Activated naive CD4-positive, alpha-beta T cell treated with anti-CD3 and anti-CD28 coated beads for 36 hours (primary cell): ENCODE data around the gene CDX2. TPM values are rescaled to one million over a fixed set of nuclear protein-coding genes. Genes with fewer than 3 reads are reported as not detected.
"Not testable (repeated sequence)": the region's sequence is repeated elsewhere in the genome, so short reads cannot be mapped to it uniquely, and the experiment has no call there.

Experiments
- CTCF ChIA-PET: fragments of 350-600 bp; sonication (Branson Sonifier 250); formaldehyde crosslinking; loops from one replicate; lab custom pipeline; 2021; ENCODE audit warnings: antibody characterized with exemption; lab: Charles Lee
- DNase-seq: peaks from one replicate; pipeline ENCODE4 v3.0.0-alpha.2; 2020
- H3K27ac Mint-ChIP-seq: one replicate; pipeline ENCODE4 v1.8.0; 2021; ENCODE audit warnings: mild to moderate bottlenecking, mixed read lengths
- H3K27me3 Mint-ChIP-seq: one replicate; pipeline ENCODE4 v1.8.0; 2021; ENCODE audit warnings: low read depth, mixed read lengths
- H3K36me3 Mint-ChIP-seq: one replicate; pipeline ENCODE4 v1.8.0; 2021; ENCODE audit warnings: low read depth, mixed read lengths
- H3K4me1 Mint-ChIP-seq: one replicate; pipeline ENCODE4 v1.8.0; 2021; ENCODE audit warnings: low read depth, mixed read lengths
- H3K4me3 Mint-ChIP-seq: one replicate; pipeline ENCODE4 v1.8.0; 2021; ENCODE audit warnings: mild to moderate bottlenecking, moderate library complexity, mixed read lengths
- H3K9me3 Mint-ChIP-seq: one replicate; pipeline ENCODE4 v1.8.0; 2021; ENCODE audit warnings: mixed read lengths
- intact Hi-C: fragments of 100-400 bp; cut with micrococcal nuclease; formaldehyde crosslinking; loops from one replicate; pipeline ENCODE4 v1.15.1; 2023
- total RNA-seq, 2 experiments: library from RNA; stranded (reverse); gene quantifications; one replicate each; pipeline ENCODE4 v1.2.3, GENCODE V29; 2021

Gene CDX2
- total RNA-seq: not detected

- Mint-ChIP-seq H3K27me3 (peaks cover 78% of the 10 kb centered on the region), H3K4me3 (peak within 1 kb of the TSS; percentile 29), H3K4me1 (peaks cover 25% of the 10 kb centered on the region), H3K9me3 (no peaks in the 10 kb centered on the region), H3K27ac (no peak within 1 kb of the TSS), H3K36me3 (no peaks in the 10 kb centered on the region)
- DNase-seq: no peak
- CTCF ChIA-PET: interaction anchor here (0.8 to 2.1 kb wide), 5 partner anchors 10 to 139 kb away, joined by 4 to 7 read pairs (median 4); partner anchors contain the start of gene PDX1
- intact Hi-C loops: loop anchor here (5.0 kb wide), 1 partner anchor 177 kb away; the partner anchor contains the start of gene GSX1
Observed at GRCh38 chr13:27969082-27969865, at the start of gene CDX2. CDX2 (minus strand) TSS chr13:27969315; CDS start chr13:27969006, 309 bp downstream.

GRCh38 chr13:28014301-28014700 is 45.2 kb upstream of the CDX2 start:
- CTCF ChIA-PET: no interaction called here
- Mint-ChIP-seq H3K36me3 (no peaks in the 10 kb centered on the region), H3K9me3 (no peaks in the 10 kb centered on the region), H3K4me3 (no peak overlapping the region), H3K27me3 (peaks cover 6% of the 10 kb centered on the region), H3K27ac (no peak overlapping the region), H3K4me1 (peaks cover 2% of the 10 kb centered on the region)
- intact Hi-C loops: no loop called here
- DNase-seq: no peak

GRCh38 chr13:28013482-28013881 is 44.4 kb upstream of the CDX2 start:
- Mint-ChIP-seq H3K9me3 (no peaks in the 10 kb centered on the region), H3K27me3 (peaks cover 6% of the 10 kb centered on the region), H3K36me3 (no peaks in the 10 kb centered on the region), H3K4me3 (no peak overlapping the region), H3K4me1 (peaks cover 2% of the 10 kb centered on the region), H3K27ac (no peak overlapping the region)
- intact Hi-C loops: no loop called here
- DNase-seq: no peak
- CTCF ChIA-PET: no interaction called here

GRCh38 chr13:28012896-28013295 is 43.8 kb upstream of the CDX2 start:
- Mint-ChIP-seq H3K4me3 (no peak overlapping the region), H3K27me3 (peaks cover 6% of the 10 kb centered on the region), H3K9me3 (no peaks in the 10 kb centered on the region), H3K4me1 (peaks cover 2% of the 10 kb centered on the region), H3K36me3 (no peaks in the 10 kb centered on the region), H3K27ac (no peak overlapping the region)
- CTCF ChIA-PET: interaction anchor here (1.2 kb wide), 1 partner anchor 9 kb away, joined by 6 read pairs; no protein-coding TSS in a partner anchor
- no peak for DNase-seq
- intact Hi-C loops: no loop called here

- no peak overlapping the region for H3K27ac Mint-ChIP-seq
- H3K9me3 Mint-ChIP-seq: no peaks in the 10 kb centered on the region
- peaks cover 2% of the 10 kb centered on the region for H3K4me1 Mint-ChIP-seq
- H3K36me3 Mint-ChIP-seq: no peaks in the 10 kb centered on the region
- H3K4me3 Mint-ChIP-seq: no peak overlapping the region
- intact Hi-C loops: no loop called here
- peaks cover 6% of the 10 kb centered on the region for H3K27me3 Mint-ChIP-seq
- DNase-seq: no peak
- CTCF ChIA-PET: interaction anchor here (1.2 kb wide), 1 partner anchor 9 kb away, joined by 6 read pairs; no protein-coding TSS in a partner anchor
Observed at GRCh38 chr13:28012383-28012782, 43.3 kb upstream of the CDX2 start.

GRCh38 chr13:28010046-28010445 is 40.9 kb upstream of the CDX2 start:
- Mint-ChIP-seq H3K36me3 (no peaks in the 10 kb centered on the region), H3K27me3 (peaks cover 6% of the 10 kb centered on the region), H3K4me1 (peaks cover 2% of the 10 kb centered on the region), H3K4me3 (no peak overlapping the region), H3K9me3 (no peaks in the 10 kb centered on the region), H3K27ac (no peak overlapping the region)
- no peak for DNase-seq
- CTCF ChIA-PET: no interaction called here
- intact Hi-C loops: no loop called here

- intact Hi-C loops, H3K36me3 Mint-ChIP-seq: not testable (repeated sequence)
Observed at GRCh38 chr13:28005016-28005415, 35.9 kb upstream of the CDX2 start.

GRCh38 chr13:28002886-28003698 is 34.0 kb upstream of the CDX2 start:
- Mint-ChIP-seq H3K4me3 (no peak overlapping the region), H3K27me3 (no peaks in the 10 kb centered on the region), H3K36me3 (no peaks in the 10 kb centered on the region), H3K9me3 (no peaks in the 10 kb centered on the region), H3K27ac (no peak overlapping the region), H3K4me1 (peaks cover 2% of the 10 kb centered on the region)
- no peak for DNase-seq
- intact Hi-C loops: no loop called here
- CTCF ChIA-PET: interaction anchor here (0.7 kb wide), 2 partner anchors 10 to 124 kb away, joined by 3 to 6 read pairs; no protein-coding TSS in a partner anchor

More at GRCh38 chr13:28005016-28005415, 35.9 kb upstream of the CDX2 start:
- H3K27me3 Mint-ChIP-seq, H3K4me1 Mint-ChIP-seq, H3K9me3 Mint-ChIP-seq, H3K4me3 Mint-ChIP-seq, CTCF ChIA-PET, DNase-seq, H3K27ac Mint-ChIP-seq: not testable (repeated sequence)

GRCh38 chr13:28001837-28002473 is 32.8 kb upstream of the CDX2 start:
- Mint-ChIP-seq H3K27ac (no peak overlapping the region), H3K4me3 (no peak overlapping the region), H3K27me3 (no peaks in the 10 kb centered on the region), H3K9me3 (no peaks in the 10 kb centered on the region), H3K4me1 (peaks cover 3% of the 10 kb centered on the region), H3K36me3 (no peaks in the 10 kb centered on the region)
- DNase-seq: no peak
- intact Hi-C loops: no loop called here
- CTCF ChIA-PET: interaction anchor here (0.7 kb wide), 1 partner anchor 123 kb away, joined by 3 read pairs; no protein-coding TSS in a partner anchor

GRCh38 chr13:28001049-28001448 is 31.9 kb upstream of the CDX2 start:
- Mint-ChIP-seq H3K4me3 (no peak overlapping the region), H3K9me3 (no peaks in the 10 kb centered on the region), H3K36me3 (no peaks in the 10 kb centered on the region), H3K27ac (no peak overlapping the region), H3K4me1 (peaks cover 3% of the 10 kb centered on the region), H3K27me3 (no peaks in the 10 kb centered on the region)
- no peak for DNase-seq
- CTCF ChIA-PET: no interaction called here
- intact Hi-C loops: no loop called here

GRCh38 chr13:28000567-28000966 is 31.5 kb upstream of the CDX2 start:
- Mint-ChIP-seq H3K4me1 (peaks cover 3% of the 10 kb centered on the region), H3K9me3 (no peaks in the 10 kb centered on the region), H3K27me3 (no peaks in the 10 kb centered on the region), H3K36me3 (no peaks in the 10 kb centered on the region), H3K4me3 (no peak overlapping the region), H3K27ac (no peak overlapping the region)
- intact Hi-C loops: no loop called here
- DNase-seq: no peak
- CTCF ChIA-PET: interaction anchor here (0.7 kb wide), 1 partner anchor 361 kb away, joined by 3 read pairs; no protein-coding TSS in a partner anchor
